HG02943 (cell line): Measurements from ENCODE around the gene ATE1.

ENCODE experiments used
- ATAC-seq: cut with Tn5 transposase; IDR thresholded peaks from one replicate; pipeline ENCODE4 v1.9.1; 2021; ENCODE audit warnings: mild to moderate bottlenecking, low read depth, moderate library complexity; ENCODE audit not compliant: unreplicated experiment

The ATE1 gene

GRCh38 chr10:121751191-121751760 is 176.6 kb downstream of the ATE1 start:
- no peak for ATAC-seq

- ATAC-seq, result no peak
These were observed 180.6 kb downstream of the ATE1 start for GRCh38 chr10:121747163-121747775.

GRCh38 chr10:121741248-121741792 is 186.5 kb downstream of the ATE1 start:
- no peak for ATAC-seq

- ATAC-seq, result no peak
These were observed 187.8 kb downstream of the ATE1 start for GRCh38 chr10:121740069-121740468.

GRCh38 chr10:121739114-121739513 is 188.7 kb downstream of the ATE1 start:
- no peak for ATAC-seq

- no peak for ATAC-seq
These were observed 191.3 kb downstream of the ATE1 start for GRCh38 chr10:121736315-121737130.

- no peak for ATAC-seq
These were observed 192.6 kb downstream of the ATE1 start for GRCh38 chr10:121735263-121735662.

GRCh38 chr10:121734589-121735045 is 193.2 kb downstream of the ATE1 start:
- no peak for ATAC-seq

- ATAC-seq, result no peak
These were observed 195.0 kb downstream of the ATE1 start for GRCh38 chr10:121732656-121733445.

GRCh38 chr10:121732172-121732571 is 195.7 kb downstream of the ATE1 start:
- ATAC-seq, result no peak

GRCh38 chr10:121724282-121724681 is 203.5 kb downstream of the ATE1 start:
- ATAC-seq, result no peak

- no peak for ATAC-seq
These were observed 205.2 kb downstream of the ATE1 start for GRCh38 chr10:121722665-121723064.

- ATAC-seq, result no peak
These were observed 206.6 kb downstream of the ATE1 start for GRCh38 chr10:121721257-121721656.

- no peak for ATAC-seq
These were observed 211.9 kb downstream of the ATE1 start for GRCh38 chr10:121715969-121716368.

- no peak for ATAC-seq
These were observed 212.8 kb downstream of the ATE1 start for GRCh38 chr10:121715076-121715475.

GRCh38 chr10:121713486-121713885 is 214.3 kb downstream of the ATE1 start:
- no peak for ATAC-seq

GRCh38 chr10:121710971-121711370 is 216.9 kb downstream of the ATE1 start:
- no peak for ATAC-seq

GRCh38 chr10:121710207-121710606 is 217.6 kb downstream of the ATE1 start:
- no peak for ATAC-seq

- ATAC-seq, result no peak
These were observed 218.2 kb downstream of the ATE1 start for GRCh38 chr10:121709675-121710073.
